Calu3 (cell line): ENCODE data around the gene CSTPP1. TPM values are rescaled to one million over a fixed set of nuclear protein-coding genes. Genes with fewer than 3 reads are reported as not detected.

Source experiments
- BruUV-seq: library from RNA; stranded (reverse); fragments of 400-500 nt; replicated peaks from 2 replicates; lab custom pipeline; 2021; lab: Mats Ljungman, UMichigan
- CTCF ChIA-PET: fragments of 300-600 bp; sonication (Branson Sonifier 250); formaldehyde crosslinking; loops from one replicate; lab custom pipeline; 2022; ENCODE audit warnings: antibody characterized with exemption; lab: Charles Lee
- DNase-seq: peaks from one replicate; pipeline ENCODE4 v3.0.0; 2022
- H3K27ac Mint-ChIP-seq: one replicate; pipeline ENCODE4 v1.8.0; 2022; ENCODE audit warnings: mixed read lengths; ENCODE audit not compliant: unreplicated experiment
- H3K27me3 Mint-ChIP-seq: one replicate; pipeline ENCODE4 v1.8.0; 2022; ENCODE audit warnings: mixed read lengths; ENCODE audit not compliant: unreplicated experiment
- H3K36me3 Mint-ChIP-seq: one replicate; pipeline ENCODE4 v1.8.0; 2022; ENCODE audit warnings: mild to moderate bottlenecking, moderate library complexity, mixed read lengths; ENCODE audit not compliant: insufficient read depth, unreplicated experiment
- H3K4me1 Mint-ChIP-seq: one replicate; pipeline ENCODE4 v1.8.0; 2022; ENCODE audit warnings: mild to moderate bottlenecking, low read depth, mixed read lengths; ENCODE audit not compliant: unreplicated experiment
- H3K4me3 Mint-ChIP-seq: one replicate; pipeline ENCODE4 v1.8.0; 2022; ENCODE audit warnings: mild to moderate bottlenecking, low read depth, moderate library complexity, mixed read lengths; ENCODE audit not compliant: unreplicated experiment
- H3K9me3 Mint-ChIP-seq: one replicate; pipeline ENCODE4 v1.8.0; 2022; ENCODE audit warnings: low read depth, mixed read lengths; ENCODE audit not compliant: unreplicated experiment
- CTCF ChIP-seq: fragments of 200-600 bp; IDR thresholded peaks from one replicate; pipeline ENCODE4 v1.8.0; 2022; ENCODE audit warnings: antibody characterized with exemption; ENCODE audit not compliant: unreplicated experiment
- intact Hi-C: fragments of 100-400 bp; cut with micrococcal nuclease; formaldehyde crosslinking; loops from one replicate; pipeline ENCODE4 v1.10.0; 2022; ENCODE audit not compliant: unreplicated experiment
- total RNA-seq: library from RNA; stranded (reverse); gene quantifications from 2 replicates; pipeline ENCODE4 v1.2.3, GENCODE V29; 2022

Gene CSTPP1
- total RNA-seq, 1 experiment from 2014 or later = 23.2 TPM

- DNase-seq = peak; percentile 74
- H3K36me3 Mint-ChIP-seq = peaks cover 62% of the 10 kb centered on the region
- TF ChIP-seq CTCF = peak; percentile 89
- no peaks in the 10 kb centered on the region for H3K9me3 Mint-ChIP-seq
- H3K27me3 Mint-ChIP-seq = no peaks in the 10 kb centered on the region
- H3K27ac Mint-ChIP-seq = peak overlapping the region; percentile 99
- CTCF ChIA-PET = interaction anchor here (0.6 to 3.8 kb wide), 4 partner anchors 10 to 81 kb away, joined by 3 to 22 read pairs (median 4); partner anchors contain the start of gene NR1H3
- BruUV-seq = no TSS peak
- peak overlapping the region; percentile 98 for H3K4me3 Mint-ChIP-seq
- peaks cover 23% of the 10 kb centered on the region for H3K4me1 Mint-ChIP-seq
- intact Hi-C loops = loop anchor here (2.0 to 5.0 kb wide), 3 partner anchors 35 to 180 kb away; partner anchors contain the start of gene DDB2
Observed at GRCh38 chr11:47177229-47177845, 240.8 kb downstream of the CSTPP1 start.

GRCh38 chr11:47177846-47178245, 241.3 kb downstream of the CSTPP1 start:
- TF ChIP-seq CTCF = no peak
- no peak for DNase-seq
- H3K36me3 Mint-ChIP-seq = peaks cover 57% of the 10 kb centered on the region
- CTCF ChIA-PET = interaction anchor here (0.6 to 3.8 kb wide), 5 partner anchors 9 to 81 kb away, joined by 3 to 22 read pairs (median 3); partner anchors contain the start of gene NR1H3
- peaks cover 23% of the 10 kb centered on the region for H3K4me1 Mint-ChIP-seq
- H3K4me3 Mint-ChIP-seq = peak overlapping the region; percentile 98
- H3K27ac Mint-ChIP-seq = peak overlapping the region; percentile 99
- intact Hi-C loops = loop anchor here (2.0 to 5.0 kb wide), 3 partner anchors 34 to 179 kb away; partner anchors contain the start of gene DDB2
- H3K9me3 Mint-ChIP-seq = no peaks in the 10 kb centered on the region
- no peaks in the 10 kb centered on the region for H3K27me3 Mint-ChIP-seq
- no TSS peak for BruUV-seq

GRCh38 chr11:47178316-47178715, 241.8 kb downstream of the CSTPP1 start:
- H3K36me3 Mint-ChIP-seq = peaks cover 53% of the 10 kb centered on the region
- CTCF ChIA-PET = interaction anchor here (0.6 to 3.8 kb wide), 6 partner anchors 9 to 80 kb away, joined by 3 to 22 read pairs (median 4); partner anchors contain the start of genes ACP2 and NR1H3
- TF ChIP-seq CTCF = no peak
- H3K9me3 Mint-ChIP-seq = no peaks in the 10 kb centered on the region
- intact Hi-C loops = loop anchor here (5.0 kb wide), 2 partner anchors 34 to 179 kb away; partner anchors contain the start of gene DDB2
- no peaks in the 10 kb centered on the region for H3K27me3 Mint-ChIP-seq
- H3K4me3 Mint-ChIP-seq = peak overlapping the region; percentile 98
- no peak overlapping the region for H3K27ac Mint-ChIP-seq
- H3K4me1 Mint-ChIP-seq = peaks cover 23% of the 10 kb centered on the region
- BruUV-seq = no TSS peak
- no peak for DNase-seq

DNA sequence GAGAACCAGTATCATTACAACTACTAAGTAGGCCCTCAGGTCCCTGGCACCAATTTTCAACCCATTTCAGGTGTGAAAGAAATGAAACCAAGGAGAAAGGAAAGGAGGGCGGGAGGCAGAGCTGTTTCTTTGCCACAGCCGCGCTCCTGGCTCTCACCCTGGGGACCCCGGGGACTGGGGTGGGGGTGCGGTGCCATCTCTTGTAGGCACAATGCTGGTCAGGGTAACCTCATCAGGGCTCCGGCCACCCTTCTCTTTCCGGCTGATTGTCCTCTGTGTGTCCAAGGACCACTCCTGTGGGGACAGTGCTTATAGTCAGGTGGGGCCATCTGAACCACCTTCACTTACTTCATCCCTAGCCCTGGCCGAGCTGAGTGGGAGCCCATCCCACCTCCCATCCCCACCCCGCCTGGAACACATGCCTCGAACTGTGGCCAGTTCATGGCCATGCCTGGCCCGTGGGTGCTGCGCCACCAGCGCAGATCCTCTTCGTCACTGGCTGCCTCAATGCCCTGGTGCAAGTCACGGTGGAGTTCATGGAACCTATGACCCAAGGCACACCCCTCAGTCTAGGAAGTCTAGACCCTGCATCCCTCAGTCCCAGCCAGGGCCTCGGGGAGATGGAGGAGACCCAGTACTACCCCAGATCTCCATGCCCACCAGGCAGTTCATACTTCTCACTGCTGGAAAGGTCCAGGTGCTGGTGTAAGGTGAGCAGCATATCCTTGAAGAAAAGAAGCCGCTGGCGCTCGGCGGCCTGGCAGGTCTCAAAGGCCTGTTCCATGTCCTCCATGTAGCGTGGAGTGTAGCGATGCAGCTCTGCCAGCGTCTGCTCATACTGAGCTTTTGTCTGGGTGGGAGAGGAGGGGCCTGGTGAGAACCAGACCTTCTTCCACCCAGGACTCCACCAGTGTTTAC, 242.4 kb downstream of the CSTPP1 start:
- H3K9me3 Mint-ChIP-seq = no peaks in the 10 kb centered on the region
- peaks cover 46% of the 10 kb centered on the region for H3K36me3 Mint-ChIP-seq
- no peaks in the 10 kb centered on the region for H3K27me3 Mint-ChIP-seq
- no peak overlapping the region for H3K4me3 Mint-ChIP-seq
- intact Hi-C loops = loop anchor here (5.0 kb wide), 2 partner anchors 33 to 178 kb away; partner anchors contain the start of gene DDB2
- no TSS peak for BruUV-seq
- peak overlapping the region; percentile 52 for H3K27ac Mint-ChIP-seq
- DNase-seq = no peak
- no peak for TF ChIP-seq CTCF
- CTCF ChIA-PET = interaction anchor here (0.8 to 3.8 kb wide), 8 partner anchors 9 to 92 kb away, joined by 3 to 22 read pairs (median 4); partner anchors contain the start of genes ACP2, DDB2 and NR1H3
- peaks cover 23% of the 10 kb centered on the region for H3K4me1 Mint-ChIP-seq
